Measurements from ENCODE around the gene DND1.

GRCh38 chr5:140639148-140639981, 34.0 kb downstream of the DND1 start, which contains the start of gene TMCO6:
- TF ChIP-seq, protein P1, sequence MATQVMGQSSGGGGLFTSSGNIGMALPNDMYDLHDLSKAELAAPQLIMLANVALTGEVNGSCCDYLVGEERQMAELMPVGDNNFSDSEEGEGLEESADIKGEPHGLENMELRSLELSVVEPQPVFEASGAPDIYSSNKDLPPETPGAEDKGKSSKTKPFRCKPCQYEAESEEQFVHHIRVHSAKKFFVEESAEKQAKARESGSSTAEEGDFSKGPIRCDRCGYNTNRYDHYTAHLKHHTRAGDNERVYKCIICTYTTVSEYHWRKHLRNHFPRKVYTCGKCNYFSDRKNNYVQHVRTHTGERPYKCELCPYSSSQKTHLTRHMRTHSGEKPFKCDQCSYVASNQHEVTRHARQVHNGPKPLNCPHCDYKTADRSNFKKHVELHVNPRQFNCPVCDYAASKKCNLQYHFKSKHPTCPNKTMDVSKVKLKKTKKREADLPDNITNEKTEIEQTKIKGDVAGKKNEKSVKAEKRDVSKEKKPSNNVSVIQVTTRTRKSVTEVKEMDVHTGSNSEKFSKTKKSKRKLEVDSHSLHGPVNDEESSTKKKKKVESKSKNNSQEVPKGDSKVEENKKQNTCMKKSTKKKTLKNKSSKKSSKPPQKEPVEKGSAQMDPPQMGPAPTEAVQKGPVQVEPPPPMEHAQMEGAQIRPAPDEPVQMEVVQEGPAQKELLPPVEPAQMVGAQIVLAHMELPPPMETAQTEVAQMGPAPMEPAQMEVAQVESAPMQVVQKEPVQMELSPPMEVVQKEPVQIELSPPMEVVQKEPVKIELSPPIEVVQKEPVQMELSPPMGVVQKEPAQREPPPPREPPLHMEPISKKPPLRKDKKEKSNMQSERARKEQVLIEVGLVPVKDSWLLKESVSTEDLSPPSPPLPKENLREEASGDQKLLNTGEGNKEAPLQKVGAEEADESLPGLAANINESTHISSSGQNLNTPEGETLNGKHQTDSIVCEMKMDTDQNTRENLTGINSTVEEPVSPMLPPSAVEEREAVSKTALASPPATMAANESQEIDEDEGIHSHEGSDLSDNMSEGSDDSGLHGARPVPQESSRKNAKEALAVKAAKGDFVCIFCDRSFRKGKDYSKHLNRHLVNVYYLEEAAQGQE (IDR thresholded peaks at IDR 0.05; ENCODE audit: unreplicated experiment), result no peak
- TF ChIP-seq CTCF (conservative IDR thresholded peaks at IDR 0.05; ENCODE audit: low read depth in 2 of 2) (peak; percentile 34 to 55; a peak in 3 of 4 replicates), EZH2phosphoT487 (IDR thresholded peaks at IDR 0.05; ENCODE audit: unreplicated experiment) (no peak), EZH2 (IDR thresholded peaks at IDR 0.05; ENCODE audit: low read depth, unreplicated experiment) (no peak), POLR2AphosphoS5 (IDR thresholded peaks at IDR 0.05; ENCODE audit: low read depth) (peak; percentile 97), CREB1 (CRISPR knock-in tag; IDR thresholded peaks at IDR 0.05; ENCODE audit: low read depth) (peak; percentile 16; the same call in 1 of the 2 replicates), ZNF114 (CRISPR knock-in tag; IDR thresholded peaks at IDR 0.05) (no peak), NANOG (IDR thresholded peaks at IDR 0.05; ENCODE audit: borderline replicate concordance) (no peak), JUNB (IDR thresholded peaks at IDR 0.05; ENCODE audit: unreplicated experiment) (no peak), ZNF331 (CRISPR knock-in tag; IDR thresholded peaks at IDR 0.05; ENCODE audit: low read depth) (no peak), ZNF462 (CRISPR knock-in tag; IDR thresholded peaks at IDR 0.05) (no peak), STAT1 (IDR thresholded peaks at IDR 0.05; ENCODE audit: unreplicated experiment) (no peak)
- TF ChIP-seq, protein P2, sequence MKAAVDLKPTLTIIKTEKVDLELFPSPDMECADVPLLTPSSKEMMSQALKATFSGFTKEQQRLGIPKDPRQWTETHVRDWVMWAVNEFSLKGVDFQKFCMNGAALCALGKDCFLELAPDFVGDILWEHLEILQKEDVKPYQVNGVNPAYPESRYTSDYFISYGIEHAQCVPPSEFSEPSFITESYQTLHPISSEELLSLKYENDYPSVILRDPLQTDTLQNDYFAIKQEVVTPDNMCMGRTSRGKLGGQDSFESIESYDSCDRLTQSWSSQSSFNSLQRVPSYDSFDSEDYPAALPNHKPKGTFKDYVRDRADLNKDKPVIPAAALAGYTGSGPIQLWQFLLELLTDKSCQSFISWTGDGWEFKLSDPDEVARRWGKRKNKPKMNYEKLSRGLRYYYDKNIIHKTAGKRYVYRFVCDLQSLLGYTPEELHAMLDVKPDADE (IDR thresholded peaks at IDR 0.05), result no peak

Measured in GM23338 (cell line).